Activated T-cell treated with anti-CD3 and anti-CD28 coated beads, Interleukin-2, amount 50 U/mL, for 24 hours (primary cell): ENCODE data around the gene RNF10.

ENCODE experiments used
- DNase-seq: peaks from one replicate; pipeline ENCODE4 v3.0.0-alpha.2; 2020
- H3K27ac Mint-ChIP-seq: 2 replicates; pipeline ENCODE4 v1.8.0; 2020; ENCODE audit warnings: mild to moderate bottlenecking, mixed read lengths
- H3K27me3 Mint-ChIP-seq: 2 replicates; pipeline ENCODE4 v1.8.0; 2020; ENCODE audit warnings: mixed read lengths
- H3K36me3 Mint-ChIP-seq: 2 replicates; pipeline ENCODE4 v1.8.0; 2020; ENCODE audit warnings: low read depth, mixed read lengths
- H3K4me1 Mint-ChIP-seq: 2 replicates; pipeline ENCODE4 v1.8.0; 2020; ENCODE audit warnings: low read depth, mixed read lengths
- H3K4me3 Mint-ChIP-seq: 2 replicates; pipeline ENCODE4 v1.8.0; 2020; ENCODE audit warnings: mild to moderate bottlenecking, moderate library complexity, mixed read lengths
- H3K9me3 Mint-ChIP-seq: 2 replicates; pipeline ENCODE4 v1.8.0; 2020; ENCODE audit warnings: mixed read lengths

Gene RNF10

DNA sequence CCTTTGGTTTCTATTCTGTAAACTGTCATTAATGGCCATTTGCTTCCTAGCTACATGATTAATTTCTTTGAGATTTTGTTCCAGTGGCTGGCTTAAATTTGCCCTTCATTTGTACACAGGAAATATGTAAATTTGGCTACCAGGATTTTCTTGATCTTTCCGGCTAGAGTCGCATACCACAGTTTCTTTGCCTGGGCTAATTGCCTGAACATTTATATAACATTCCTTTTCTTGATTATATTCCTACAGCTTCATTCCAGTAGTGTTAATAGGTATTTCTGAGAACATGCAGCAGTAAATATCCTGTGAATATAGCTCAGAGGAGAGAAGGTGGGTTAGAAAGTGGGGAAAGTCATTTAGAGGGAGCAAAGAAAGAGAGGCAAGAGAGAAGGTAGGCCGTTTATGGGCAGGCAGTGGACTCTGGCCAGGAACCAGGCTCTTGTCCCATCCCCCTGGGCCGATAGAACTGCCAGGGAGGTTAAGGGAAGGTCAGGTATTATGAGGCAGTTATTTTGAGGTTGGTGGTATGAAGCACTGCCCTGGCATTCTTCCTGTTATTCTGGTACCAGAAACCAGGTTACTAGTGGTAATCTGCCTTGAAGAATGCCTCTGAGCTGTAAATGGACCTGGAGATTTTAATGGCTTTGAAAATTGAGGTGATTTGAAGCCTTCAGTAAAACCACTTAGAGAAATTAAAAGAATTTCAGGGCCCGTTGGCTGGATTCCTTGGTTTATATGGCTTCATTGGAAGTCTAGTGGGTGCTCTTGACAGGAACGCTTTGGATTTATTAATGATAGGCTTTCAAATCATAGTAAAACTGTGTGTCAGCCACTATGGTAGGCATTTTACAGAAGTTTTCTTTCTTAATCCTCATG, 4.4 kb downstream of the RNF10 start:
- Mint-ChIP-seq H3K9me3 (no peaks in the 10 kb centered on the region), H3K4me1 (peaks cover 66% of the 10 kb centered on the region), H3K4me3 (peak overlapping the region; percentile 94), H3K27me3 (no peaks in the 10 kb centered on the region), H3K27ac (peak overlapping the region; percentile 85), H3K36me3 (peaks cover 85% of the 10 kb centered on the region)
- no peak for DNase-seq

DNA sequence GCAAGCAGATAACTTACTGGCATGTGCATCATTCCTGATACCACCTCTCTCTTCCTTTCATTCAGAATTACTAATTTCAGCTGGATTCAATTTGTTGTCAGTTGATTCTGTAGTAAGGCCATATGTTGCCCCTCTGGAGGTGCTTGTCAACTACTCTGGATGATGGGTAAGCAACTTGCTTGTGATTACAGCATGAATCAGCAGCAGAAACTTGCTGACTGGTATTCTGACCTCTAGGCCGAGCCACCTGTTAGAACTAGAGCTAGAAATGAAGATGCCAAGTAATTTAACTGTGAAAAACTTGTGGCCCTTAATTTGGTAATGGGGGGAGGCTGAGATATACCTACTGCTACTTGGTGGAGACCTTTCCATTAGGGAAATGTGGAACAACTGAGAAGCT, 5.1 kb downstream of the RNF10 start:
- peak overlapping the region; percentile 94 for H3K4me3 Mint-ChIP-seq
- peaks cover 89% of the 10 kb centered on the region for H3K36me3 Mint-ChIP-seq
- DNase-seq: no peak
- no peaks in the 10 kb centered on the region for H3K9me3 Mint-ChIP-seq
- H3K4me1 Mint-ChIP-seq: peaks cover 69% of the 10 kb centered on the region
- no peaks in the 10 kb centered on the region for H3K27me3 Mint-ChIP-seq
- H3K27ac Mint-ChIP-seq: peak overlapping the region; percentile 85

DNA sequence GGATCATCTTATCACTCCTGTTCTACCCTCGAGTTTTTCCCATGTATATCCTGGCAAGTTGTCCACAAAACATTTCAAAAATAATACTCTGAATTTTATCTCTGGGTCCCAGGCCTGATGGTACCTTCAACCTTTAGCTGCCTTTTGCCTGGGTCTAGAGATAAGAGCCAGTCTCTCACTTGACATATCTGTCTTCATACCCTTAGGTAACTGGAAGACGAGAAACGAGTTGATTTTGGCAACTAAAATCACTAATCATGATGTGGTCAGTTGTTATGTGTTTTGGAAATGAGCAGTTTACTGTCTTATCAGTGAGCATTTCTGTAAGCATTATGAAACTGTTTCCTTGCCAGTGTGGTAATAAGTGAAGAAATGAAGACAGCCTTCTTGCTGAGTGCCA, 6.3 kb downstream of the RNF10 start:
- H3K4me3 Mint-ChIP-seq: no peak overlapping the region
- H3K4me1 Mint-ChIP-seq: peaks cover 68% of the 10 kb centered on the region
- DNase-seq: no peak

DNA sequence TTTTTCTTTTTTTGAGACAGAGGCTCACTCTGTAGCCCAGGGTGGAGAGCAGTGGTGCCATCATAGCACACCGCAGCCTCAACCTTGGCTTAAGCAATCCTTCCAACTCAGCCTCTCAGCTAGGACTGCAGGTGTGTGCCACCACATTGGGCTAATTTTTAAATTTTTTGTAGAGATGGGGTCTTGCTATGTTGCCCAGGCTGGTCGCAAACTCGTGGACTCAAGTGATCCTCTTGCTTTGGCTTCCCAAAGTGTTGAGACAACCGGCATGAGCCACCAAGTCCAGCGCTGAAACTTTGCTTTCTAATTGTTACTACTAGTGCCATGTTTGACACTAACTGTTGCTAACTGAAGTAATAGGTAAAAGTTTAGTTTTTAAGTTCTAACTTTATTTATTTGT, 8.0 kb downstream of the RNF10 start:
- no peak overlapping the region for H3K4me3 Mint-ChIP-seq
- no peak for DNase-seq
- peaks cover 61% of the 10 kb centered on the region for H3K4me1 Mint-ChIP-seq

More for the DNA sequence above, 6.3 kb downstream of the RNF10 start:
- H3K9me3 Mint-ChIP-seq: no peaks in the 10 kb centered on the region
- H3K27me3 Mint-ChIP-seq: no peaks in the 10 kb centered on the region
- peak overlapping the region; percentile 85 for H3K27ac Mint-ChIP-seq
- H3K36me3 Mint-ChIP-seq: peaks cover 86% of the 10 kb centered on the region

DNA sequence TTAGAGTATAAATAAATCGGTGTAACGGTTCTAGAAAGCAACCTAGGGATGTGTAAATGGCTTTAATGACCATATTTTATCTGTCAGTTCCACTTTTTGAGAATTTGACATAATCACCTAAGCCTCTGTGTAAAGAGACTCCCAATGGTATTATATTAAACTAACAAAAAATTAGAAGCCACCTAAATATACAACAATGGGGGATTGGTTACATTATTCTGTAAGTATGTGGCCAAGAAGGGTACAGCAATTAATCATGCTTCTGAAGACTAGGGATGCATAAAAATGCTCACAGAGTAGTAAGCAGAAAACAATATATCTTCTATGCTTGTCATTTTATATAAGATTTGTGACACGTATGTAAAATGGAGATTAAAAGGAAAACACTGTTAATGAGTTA, 10.5 kb downstream of the RNF10 start:
- H3K9me3 Mint-ChIP-seq: no peaks in the 10 kb centered on the region
- no peak for DNase-seq
- no peak overlapping the region for H3K27ac Mint-ChIP-seq
- H3K36me3 Mint-ChIP-seq: peaks cover 44% of the 10 kb centered on the region
- no peak overlapping the region for H3K4me3 Mint-ChIP-seq
- H3K4me1 Mint-ChIP-seq: peaks cover 36% of the 10 kb centered on the region
- no peaks in the 10 kb centered on the region for H3K27me3 Mint-ChIP-seq

More for the DNA sequence above, 8.0 kb downstream of the RNF10 start:
- H3K36me3 Mint-ChIP-seq: peaks cover 69% of the 10 kb centered on the region
- H3K27me3 Mint-ChIP-seq: no peaks in the 10 kb centered on the region
- H3K9me3 Mint-ChIP-seq: no peaks in the 10 kb centered on the region
- peak overlapping the region; percentile 68 for H3K27ac Mint-ChIP-seq

DNA sequence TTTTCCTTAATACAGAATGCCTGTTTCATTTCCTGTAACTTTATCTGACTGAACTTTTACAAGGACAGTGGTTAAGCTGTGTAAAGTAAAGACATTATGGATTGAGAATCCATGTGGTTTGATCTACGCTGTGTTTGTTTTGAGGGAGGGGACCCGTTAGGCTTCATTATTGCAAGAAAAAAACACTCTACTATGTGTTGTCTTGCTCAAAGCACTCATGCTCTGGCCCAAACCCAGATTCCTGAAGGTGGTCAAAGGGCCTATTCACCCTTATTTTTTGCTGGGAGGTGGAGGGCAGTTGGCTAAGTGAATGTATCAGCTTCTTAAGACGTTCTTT, 11.9 kb downstream of the RNF10 start:
- Mint-ChIP-seq H3K27ac (peak overlapping the region; percentile 62), H3K4me3 (no peak overlapping the region), H3K27me3 (no peaks in the 10 kb centered on the region), H3K4me1 (peaks cover 25% of the 10 kb centered on the region), H3K36me3 (peaks cover 34% of the 10 kb centered on the region), H3K9me3 (no peaks in the 10 kb centered on the region)
- DNase-seq: no peak

DNA sequence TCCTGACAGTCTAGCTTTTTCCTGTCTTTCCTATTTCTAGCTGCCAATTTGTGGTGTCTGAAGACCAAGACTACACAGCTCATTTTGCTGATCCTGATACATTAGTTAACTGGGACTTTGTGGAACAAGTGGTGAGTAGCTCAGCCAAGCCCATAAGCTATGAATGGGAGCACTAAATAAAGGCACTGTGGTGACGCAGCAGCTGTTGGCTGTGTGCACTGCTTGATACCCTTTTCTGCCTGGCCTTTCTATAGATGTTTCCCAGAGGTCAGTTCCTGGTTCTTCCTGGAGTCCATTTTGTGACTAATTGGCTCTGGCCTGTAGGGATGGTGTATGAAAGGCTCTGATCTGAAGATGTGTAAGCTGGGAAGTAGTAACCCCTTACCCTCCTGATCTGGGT, 20.5 kb downstream of the RNF10 start:
- DNase-seq: no peak
- H3K27ac Mint-ChIP-seq: peak overlapping the region; percentile 64
- no peaks in the 10 kb centered on the region for H3K9me3 Mint-ChIP-seq
- peaks cover 13% of the 10 kb centered on the region for H3K4me1 Mint-ChIP-seq
- no peaks in the 10 kb centered on the region for H3K27me3 Mint-ChIP-seq
- no peak overlapping the region for H3K4me3 Mint-ChIP-seq
- peaks cover 72% of the 10 kb centered on the region for H3K36me3 Mint-ChIP-seq

DNA sequence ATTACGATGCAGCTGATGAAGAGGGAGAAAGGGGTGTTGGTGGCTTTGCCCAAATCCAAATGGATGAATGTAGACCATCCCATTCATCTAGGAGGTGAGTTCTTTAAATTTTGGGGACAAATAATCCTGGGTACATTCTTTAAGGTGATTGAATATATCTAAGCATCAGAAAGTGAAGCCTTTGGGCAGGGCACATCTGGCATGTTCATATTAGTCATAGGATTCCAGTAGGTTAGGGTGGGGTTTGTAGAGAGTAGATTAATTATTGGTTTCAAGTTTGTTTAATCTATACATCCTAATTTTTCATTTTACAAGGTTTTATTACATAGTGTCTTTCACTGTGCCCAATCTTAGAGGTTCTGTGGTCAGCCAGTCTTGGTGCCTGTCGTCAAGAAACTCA, 23.4 kb downstream of the RNF10 start:
- Mint-ChIP-seq H3K4me1 (peaks cover 8% of the 10 kb centered on the region), H3K36me3 (peaks cover 87% of the 10 kb centered on the region), H3K4me3 (no peak overlapping the region), H3K9me3 (no peaks in the 10 kb centered on the region), H3K27me3 (no peaks in the 10 kb centered on the region), H3K27ac (peak overlapping the region; percentile 66)
- DNase-seq: no peak

DNA sequence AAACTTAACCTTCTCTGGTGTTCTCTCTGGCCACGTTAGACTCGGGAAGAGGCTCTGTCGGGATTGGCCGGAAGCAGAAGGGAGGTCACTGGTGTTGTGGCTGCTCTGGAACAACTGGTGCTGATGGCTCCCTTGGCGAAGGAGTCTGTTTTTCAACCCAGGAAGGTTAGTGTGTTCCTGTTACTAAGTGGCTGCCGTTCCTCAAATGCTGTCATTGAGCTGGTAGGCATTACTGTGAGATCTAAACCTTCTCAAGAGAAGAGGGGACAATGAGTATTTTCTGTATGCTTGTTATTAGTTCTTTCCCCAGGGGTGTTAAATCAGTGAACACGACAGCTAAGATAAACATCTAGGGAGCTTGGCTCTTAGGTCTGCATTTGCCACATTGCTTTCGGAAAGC, 28.8 kb downstream of the RNF10 start:
- no peak for DNase-seq
- Mint-ChIP-seq H3K27me3 (no peaks in the 10 kb centered on the region), H3K4me3 (no peak overlapping the region), H3K36me3 (peaks cover 94% of the 10 kb centered on the region), H3K27ac (peak overlapping the region; percentile 61), H3K4me1 (no peaks in the 10 kb centered on the region), H3K9me3 (no peaks in the 10 kb centered on the region)

DNA sequence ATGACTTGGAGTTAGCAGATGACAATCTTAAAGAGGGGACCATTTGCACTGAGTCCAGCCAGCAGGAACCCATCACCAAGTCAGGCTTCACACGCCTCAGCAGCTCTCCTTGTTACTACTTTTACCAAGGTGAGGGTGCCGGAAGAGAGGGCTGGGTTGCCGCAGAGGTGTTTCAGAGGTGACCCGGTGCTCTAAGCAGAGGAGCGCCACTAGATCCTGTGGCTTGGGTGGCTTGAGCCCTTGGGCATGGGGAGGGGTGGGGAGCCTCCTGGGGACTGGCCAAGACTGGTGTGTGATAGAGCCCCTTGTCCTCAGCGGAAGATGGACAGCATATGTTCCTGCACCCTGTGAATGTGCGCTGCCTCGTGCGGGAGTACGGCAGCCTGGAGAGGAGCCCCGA, 29.3 kb downstream of the RNF10 start:
- Mint-ChIP-seq H3K36me3 (peaks cover 94% of the 10 kb centered on the region), H3K4me1 (no peaks in the 10 kb centered on the region), H3K9me3 (no peaks in the 10 kb centered on the region), H3K27me3 (no peaks in the 10 kb centered on the region), H3K4me3 (no peak overlapping the region), H3K27ac (peak overlapping the region; percentile 61)
- no peak for DNase-seq

DNA sequence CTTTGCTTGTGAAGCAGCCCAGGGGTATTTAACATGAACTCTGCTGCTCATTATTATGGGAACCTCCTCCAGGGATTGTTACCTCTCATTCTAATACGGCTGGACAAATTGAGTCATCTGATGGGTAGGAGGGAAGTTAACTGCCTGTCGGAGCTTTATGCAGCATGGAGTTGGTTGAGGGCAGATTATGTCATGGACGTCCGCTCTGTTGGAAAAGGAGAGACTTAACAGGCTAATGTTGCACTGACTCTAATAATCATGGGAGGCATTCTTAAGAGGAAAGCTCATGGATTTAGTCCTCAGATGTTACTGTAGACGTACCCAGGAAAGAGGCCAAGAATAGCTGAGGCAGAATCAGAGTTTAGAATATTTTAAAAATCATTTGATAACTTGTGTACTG, 37.1 kb downstream of the RNF10 start:
- peaks cover 97% of the 10 kb centered on the region for H3K36me3 Mint-ChIP-seq

DNA sequence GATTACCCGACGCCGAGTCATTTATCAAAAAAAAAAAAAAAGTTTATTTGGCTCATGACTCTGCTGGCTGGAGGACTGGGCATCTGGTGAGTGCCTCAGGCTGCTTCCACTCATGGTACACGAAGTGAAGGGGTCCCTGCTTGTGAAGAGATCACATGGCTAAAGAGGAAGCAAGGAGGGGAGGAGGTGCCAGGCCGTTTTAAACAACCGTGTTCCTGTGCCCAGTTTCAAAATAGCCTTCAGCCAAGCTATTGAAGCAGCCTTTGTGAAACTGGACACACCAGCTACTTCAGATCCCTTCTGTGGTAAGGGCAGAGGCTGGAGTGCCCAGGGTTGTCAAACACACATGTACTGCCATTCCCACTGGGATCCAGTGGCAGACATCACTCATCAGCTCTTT, 39.4 kb downstream of the RNF10 start:
- peak overlapping the region; percentile 73 for H3K27ac Mint-ChIP-seq
- H3K36me3 Mint-ChIP-seq: peaks cover 99% of the 10 kb centered on the region
- no peaks in the 10 kb centered on the region for H3K9me3 Mint-ChIP-seq
- no peaks in the 10 kb centered on the region for H3K27me3 Mint-ChIP-seq
- no peaks in the 10 kb centered on the region for H3K4me1 Mint-ChIP-seq
- H3K4me3 Mint-ChIP-seq: no peak overlapping the region
- no peak for DNase-seq

More for the DNA sequence above, 37.1 kb downstream of the RNF10 start:
- Mint-ChIP-seq H3K9me3 (no peaks in the 10 kb centered on the region), H3K4me3 (no peak overlapping the region), H3K27me3 (no peaks in the 10 kb centered on the region), H3K4me1 (no peaks in the 10 kb centered on the region), H3K27ac (peak overlapping the region; percentile 37)
- DNase-seq: no peak

DNA sequence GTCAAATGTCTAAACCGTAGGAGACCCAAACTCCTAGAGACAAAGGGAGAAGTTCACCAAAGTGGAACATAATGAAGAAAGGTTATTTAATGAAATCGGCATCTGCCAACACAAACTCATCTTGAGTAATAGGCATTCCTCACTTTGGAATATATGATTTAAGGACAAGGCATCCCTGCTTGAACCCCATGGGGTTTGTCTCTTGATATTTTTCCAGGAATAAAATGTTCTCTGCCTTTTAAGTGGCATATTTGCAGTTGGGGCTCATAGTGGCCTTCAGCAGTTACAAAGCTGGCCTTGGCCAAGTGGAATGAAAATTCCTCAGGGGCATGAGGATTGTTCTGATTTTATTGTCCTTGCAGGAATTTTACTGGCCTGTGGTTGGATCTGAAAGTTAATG, 40.0 kb downstream of the RNF10 start:
- peaks cover 99% of the 10 kb centered on the region for H3K36me3 Mint-ChIP-seq
- H3K4me1 Mint-ChIP-seq: peaks cover under 1% of the 10 kb centered on the region
- H3K27ac Mint-ChIP-seq: peak overlapping the region; percentile 73
- no peak for DNase-seq
- no peak overlapping the region for H3K4me3 Mint-ChIP-seq
- H3K27me3 Mint-ChIP-seq: no peaks in the 10 kb centered on the region
- no peaks in the 10 kb centered on the region for H3K9me3 Mint-ChIP-seq

DNA sequence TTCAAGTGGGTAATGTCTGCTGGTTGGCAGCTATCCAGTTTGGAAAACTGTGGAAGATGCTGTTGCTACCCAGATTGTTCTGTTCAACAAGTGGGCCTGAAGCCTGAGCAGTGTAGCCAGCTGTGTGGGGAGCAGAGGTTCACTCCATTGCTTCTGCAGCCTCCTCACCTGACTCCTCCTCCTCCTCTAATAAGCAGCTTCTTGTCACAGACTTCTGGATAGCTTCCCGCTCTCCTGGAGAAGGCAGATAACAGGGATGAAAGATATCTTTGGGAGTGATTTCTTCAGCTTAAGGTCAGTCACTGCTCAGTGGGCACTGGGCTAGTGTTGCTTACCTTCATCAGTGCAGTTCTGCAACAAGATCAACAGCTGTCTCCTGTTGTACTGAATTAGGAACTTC, 45.0 kb downstream of the RNF10 start:
- Mint-ChIP-seq H3K4me1 (peaks cover 37% of the 10 kb centered on the region), H3K27me3 (peaks cover 8% of the 10 kb centered on the region), H3K27ac (peak overlapping the region; percentile 95), H3K9me3 (no peaks in the 10 kb centered on the region), H3K4me3 (no peak overlapping the region), H3K36me3 (peaks cover 71% of the 10 kb centered on the region)
- DNase-seq: no peak

DNA sequence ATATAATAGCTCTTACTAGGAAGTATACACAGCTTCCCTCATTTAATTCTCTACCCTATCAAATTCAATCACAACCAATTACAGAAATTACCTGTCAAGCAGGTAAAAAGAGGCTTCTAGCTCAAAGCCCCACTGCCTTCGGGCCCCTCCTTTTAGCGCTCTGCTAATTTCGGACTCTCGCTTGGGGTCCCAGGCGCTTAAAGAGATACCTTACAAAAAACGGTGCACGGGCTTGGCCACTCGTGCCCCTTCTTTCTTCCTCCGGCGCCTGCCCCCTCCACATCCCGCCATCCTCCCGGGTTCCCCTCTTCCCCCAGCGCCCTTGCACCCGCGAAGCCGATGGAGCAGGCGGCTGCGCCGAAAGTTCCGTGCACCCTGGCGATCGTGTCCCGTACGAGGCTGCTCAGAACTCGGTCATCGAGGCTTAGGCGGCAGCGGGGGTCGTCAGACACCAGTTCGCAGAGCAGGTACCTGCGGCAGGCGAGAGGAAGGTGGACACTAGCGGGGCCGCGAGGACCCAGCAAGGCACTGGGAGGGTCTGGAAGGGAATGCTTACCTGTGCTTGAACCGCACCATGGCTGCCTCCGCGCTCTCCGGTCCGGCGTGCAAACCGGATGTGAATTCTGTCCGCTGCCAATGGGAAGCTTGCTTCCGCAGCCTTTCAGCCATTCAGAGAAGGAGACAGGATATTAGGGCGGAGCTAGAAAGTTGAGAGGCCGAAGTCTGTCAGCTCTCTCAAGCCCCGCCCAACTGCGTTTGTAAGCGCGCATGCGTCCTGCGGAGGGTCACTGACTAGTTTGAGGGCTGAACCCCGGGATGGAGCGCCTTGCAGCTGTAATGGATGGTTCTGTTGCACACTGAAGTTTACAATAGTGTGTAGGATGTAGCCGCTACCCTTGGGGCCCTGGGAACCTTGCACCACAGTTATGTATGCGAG, 46.9 kb downstream of the RNF10 start, which contains the start of gene POP5:
TSS of gene POP5 (minus strand) at position 616 of the 937 bp plus-strand sequence. CDS start at position 576, 40 bp downstream.
- peak within 1 kb of the TSS; percentile 95 for H3K27ac Mint-ChIP-seq
- peak; percentile 93 for DNase-seq
- H3K9me3 Mint-ChIP-seq: no peaks in the 10 kb centered on the region
- H3K4me1 Mint-ChIP-seq: peaks cover 39% of the 10 kb centered on the region
- peaks cover 52% of the 10 kb centered on the region for H3K36me3 Mint-ChIP-seq
- peak within 1 kb of the TSS; percentile 97 for H3K4me3 Mint-ChIP-seq
- H3K27me3 Mint-ChIP-seq: peaks cover 16% of the 10 kb centered on the region
